Mononuclear cell (primary cell): ENCODE measurements around the gene GABBR2. TPM values are rescaled to one million over a fixed set of nuclear protein-coding genes. Genes with fewer than 3 reads are reported as not detected.
"Not testable (repeated sequence)": the region's sequence is repeated elsewhere in the genome, so short reads cannot be mapped to it uniquely, and the experiment has no call there.

Experiments
- H3K27me3 ChIP-seq: 2 replicates; pipeline ENCODE4 v1.6.0; 2011; ENCODE audit warnings: low read length, control low read depth; ENCODE audit not compliant: insufficient read depth
- H3K4me1 ChIP-seq: 2 replicates; pipeline ENCODE4 v1.5.1; 2011; ENCODE audit warnings: mild to moderate bottlenecking, low read length, control low read depth; ENCODE audit not compliant: insufficient read depth
- H3K4me3 ChIP-seq: 2 replicates; pipeline ENCODE4 v1.5.1; 2011; ENCODE audit warnings: mild to moderate bottlenecking, low read length, moderate library complexity
- H3K9me3 ChIP-seq: 2 replicates; pipeline ENCODE4 v1.5.1; 2011; ENCODE audit warnings: low read depth, mild to moderate bottlenecking, control low read depth, low read length
- total RNA-seq: library from RNA; depleted of rRNA; stranded (reverse); fragments of >200 nt; gene quantifications from one replicate; pipeline ENCODE4 v1.2.3, GENCODE V29; 2012

GABBR2 gene
- total RNA-seq, 1 donor = under 0.01 TPM

GRCh38 chr9:98589102-98589501 is 119.6 kb downstream of the GABBR2 start:
- no peaks in the 10 kb centered on the region for H3K9me3 ChIP-seq
- no peak overlapping the region for H3K4me3 ChIP-seq
- no peaks in the 10 kb centered on the region for H3K4me1 ChIP-seq
- H3K27me3 ChIP-seq = peaks cover 3% of the 10 kb centered on the region

DNA sequence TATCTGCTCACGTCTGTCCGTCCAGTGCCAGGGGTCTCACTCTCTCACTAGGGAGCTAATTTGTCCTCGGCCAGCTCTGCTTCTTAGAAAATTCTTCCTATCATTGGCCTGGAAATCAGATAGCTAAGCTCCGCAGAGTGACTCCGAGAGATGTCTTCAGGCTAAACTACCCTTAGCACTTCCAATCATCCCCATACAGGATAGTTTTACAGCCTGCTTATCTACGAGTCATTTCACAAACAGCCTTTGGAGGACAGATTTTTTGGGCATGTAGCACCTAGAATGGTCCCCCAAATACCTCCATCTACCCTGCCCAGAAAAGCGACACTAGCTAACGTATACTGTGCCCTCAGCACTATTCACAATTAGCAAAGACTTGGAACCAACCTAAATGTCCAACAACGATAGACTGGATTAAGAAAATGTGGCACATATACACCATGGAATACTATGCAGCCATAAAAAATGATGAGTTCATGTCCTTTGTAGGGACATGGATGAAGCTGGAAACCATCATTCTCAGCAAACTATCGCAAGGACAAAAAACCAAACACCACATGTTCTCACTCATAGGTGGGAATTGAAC is 123.8 kb downstream of the GABBR2 start:
- not testable (repeated sequence) for H3K9me3 ChIP-seq, H3K4me1 ChIP-seq, H3K4me3 ChIP-seq
- H3K27me3 ChIP-seq = peaks cover 20% of the 10 kb centered on the region

GRCh38 chr9:98584059-98584458 is 124.7 kb downstream of the GABBR2 start:
- no peaks in the 10 kb centered on the region for H3K9me3 ChIP-seq
- H3K4me3 ChIP-seq = no peak overlapping the region

GRCh38 chr9:98583417-98583816 is 125.3 kb downstream of the GABBR2 start:
- no peak overlapping the region for H3K4me3 ChIP-seq
- no peaks in the 10 kb centered on the region for H3K9me3 ChIP-seq
- no peaks in the 10 kb centered on the region for H3K4me1 ChIP-seq
- peaks cover 20% of the 10 kb centered on the region for H3K27me3 ChIP-seq

More at GRCh38 chr9:98584059-98584458, 124.7 kb downstream of the GABBR2 start:
- Histone ChIP-seq H3K4me1 (no peaks in the 10 kb centered on the region), H3K27me3 (peaks cover 20% of the 10 kb centered on the region)

GRCh38 chr9:98580956-98581355 is 127.8 kb downstream of the GABBR2 start:
- Histone ChIP-seq H3K9me3 (no peaks in the 10 kb centered on the region), H3K4me3 (no peak overlapping the region), H3K4me1 (peaks cover 4% of the 10 kb centered on the region), H3K27me3 (peaks cover 20% of the 10 kb centered on the region)

DNA sequence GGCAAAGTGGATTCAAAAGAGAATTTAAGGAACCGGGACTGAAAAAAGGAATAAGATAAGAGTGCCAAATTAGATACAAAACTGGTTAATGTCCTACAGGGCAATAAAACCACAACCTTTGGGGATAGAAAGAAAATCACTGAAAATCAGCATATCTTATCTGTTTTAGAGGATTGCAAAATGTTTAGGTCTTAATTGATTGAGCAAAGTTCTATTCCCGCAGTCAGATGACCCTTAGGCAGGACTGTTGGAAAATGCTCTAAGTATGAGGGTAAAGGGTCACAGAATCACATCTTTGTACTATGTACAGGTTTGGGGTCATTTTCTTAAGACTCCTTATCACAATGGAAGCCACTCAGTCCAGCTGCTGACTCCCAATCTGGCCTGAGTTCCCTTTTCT is 129.0 kb downstream of the GABBR2 start:
- Histone ChIP-seq H3K9me3 (no peaks in the 10 kb centered on the region), H3K4me1 (peaks cover 14% of the 10 kb centered on the region), H3K4me3 (no peak overlapping the region), H3K27me3 (peaks cover 18% of the 10 kb centered on the region)

DNA sequence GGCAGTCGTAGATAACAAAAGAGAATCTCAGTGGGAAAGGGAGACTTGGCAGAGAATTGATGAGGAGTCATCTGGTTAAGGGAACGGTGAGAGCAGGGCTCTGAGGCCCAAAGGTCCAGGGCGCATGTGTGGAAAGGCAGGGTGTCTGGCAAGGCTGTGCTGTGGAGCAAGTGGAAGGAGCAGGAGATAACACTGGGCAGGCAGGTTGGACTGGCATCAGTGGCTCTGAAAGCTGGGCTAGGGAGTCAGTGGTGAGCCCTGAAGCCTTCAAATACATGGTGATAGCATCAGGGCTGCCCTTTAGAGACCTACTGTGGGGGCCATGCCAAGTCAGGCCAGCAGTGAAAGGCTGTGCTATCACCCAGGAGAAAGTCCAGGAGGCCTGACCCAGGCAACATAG is 131.3 kb downstream of the GABBR2 start:
- Histone ChIP-seq H3K27me3 (peaks cover 7% of the 10 kb centered on the region), H3K9me3 (no peaks in the 10 kb centered on the region)

GRCh38 chr9:98576859-98577258 is 131.9 kb downstream of the GABBR2 start:
- no peak overlapping the region for H3K4me3 ChIP-seq
- peaks cover 14% of the 10 kb centered on the region for H3K4me1 ChIP-seq
- no peaks in the 10 kb centered on the region for H3K9me3 ChIP-seq
- peaks cover 2% of the 10 kb centered on the region for H3K27me3 ChIP-seq

More for the DNA sequence above, 131.3 kb downstream of the GABBR2 start:
- no peak overlapping the region for H3K4me3 ChIP-seq
- peaks cover 14% of the 10 kb centered on the region for H3K4me1 ChIP-seq

DNA sequence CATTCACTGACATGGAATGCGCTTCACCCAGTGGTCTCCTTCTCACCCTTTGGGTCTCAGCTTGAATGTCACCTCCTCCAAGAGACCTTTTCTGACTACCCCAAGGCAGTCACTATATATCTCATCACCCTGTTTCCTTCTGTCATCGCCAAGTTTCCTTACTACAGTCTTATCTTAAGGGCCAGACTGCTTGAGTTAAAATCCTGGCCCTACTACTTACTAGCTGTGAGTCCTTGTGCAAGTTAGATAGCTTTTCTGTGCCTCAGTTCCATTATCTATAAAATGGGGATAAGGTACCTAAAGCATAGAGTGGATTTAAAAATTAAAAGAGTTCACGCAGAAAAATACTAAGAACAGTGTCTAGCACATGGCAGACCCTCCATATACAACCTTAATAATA is 132.4 kb downstream of the GABBR2 start:
- Histone ChIP-seq H3K4me3 (no peak overlapping the region), H3K9me3 (no peaks in the 10 kb centered on the region), H3K4me1 (peaks cover 14% of the 10 kb centered on the region), H3K27me3 (peaks cover 2% of the 10 kb centered on the region)

GRCh38 chr9:98575379-98576346 is 133.1 kb downstream of the GABBR2 start:
- Histone ChIP-seq H3K4me3 (no peak overlapping the region), H3K4me1 (peaks cover 14% of the 10 kb centered on the region), H3K27me3 (no peaks in the 10 kb centered on the region), H3K9me3 (no peaks in the 10 kb centered on the region)

- peaks cover 14% of the 10 kb centered on the region for H3K4me1 ChIP-seq
- H3K4me3 ChIP-seq = no peak overlapping the region
- H3K9me3 ChIP-seq = no peaks in the 10 kb centered on the region
- H3K27me3 ChIP-seq = no peaks in the 10 kb centered on the region
These were observed 134.9 kb downstream of the GABBR2 start for GRCh38 chr9:98573749-98574278.

- H3K4me1 ChIP-seq = peaks cover 14% of the 10 kb centered on the region
- no peaks in the 10 kb centered on the region for H3K27me3 ChIP-seq
- no peaks in the 10 kb centered on the region for H3K9me3 ChIP-seq
- H3K4me3 ChIP-seq = no peak overlapping the region
These were observed 135.9 kb downstream of the GABBR2 start for GRCh38 chr9:98572796-98573195.

GRCh38 chr9:98572054-98572627 is 136.6 kb downstream of the GABBR2 start:
- Histone ChIP-seq H3K4me3 (no peak overlapping the region), H3K4me1 (peaks cover 14% of the 10 kb centered on the region), H3K9me3 (no peaks in the 10 kb centered on the region), H3K27me3 (no peaks in the 10 kb centered on the region)

GRCh38 chr9:98571643-98572042 is 137.1 kb downstream of the GABBR2 start:
- Histone ChIP-seq H3K9me3 (no peaks in the 10 kb centered on the region), H3K4me3 (no peak overlapping the region), H3K4me1 (peaks cover 14% of the 10 kb centered on the region), H3K27me3 (no peaks in the 10 kb centered on the region)
